ENCODE results near the gene BCAS3.

Gene BCAS3

GRCh38 chr17:61200339-61200715 lies 522.7 kb downstream of the BCAS3 start:
- CTCF ChIA-PET = no interaction called here
- TF ChIP-seq, protein P1, sequence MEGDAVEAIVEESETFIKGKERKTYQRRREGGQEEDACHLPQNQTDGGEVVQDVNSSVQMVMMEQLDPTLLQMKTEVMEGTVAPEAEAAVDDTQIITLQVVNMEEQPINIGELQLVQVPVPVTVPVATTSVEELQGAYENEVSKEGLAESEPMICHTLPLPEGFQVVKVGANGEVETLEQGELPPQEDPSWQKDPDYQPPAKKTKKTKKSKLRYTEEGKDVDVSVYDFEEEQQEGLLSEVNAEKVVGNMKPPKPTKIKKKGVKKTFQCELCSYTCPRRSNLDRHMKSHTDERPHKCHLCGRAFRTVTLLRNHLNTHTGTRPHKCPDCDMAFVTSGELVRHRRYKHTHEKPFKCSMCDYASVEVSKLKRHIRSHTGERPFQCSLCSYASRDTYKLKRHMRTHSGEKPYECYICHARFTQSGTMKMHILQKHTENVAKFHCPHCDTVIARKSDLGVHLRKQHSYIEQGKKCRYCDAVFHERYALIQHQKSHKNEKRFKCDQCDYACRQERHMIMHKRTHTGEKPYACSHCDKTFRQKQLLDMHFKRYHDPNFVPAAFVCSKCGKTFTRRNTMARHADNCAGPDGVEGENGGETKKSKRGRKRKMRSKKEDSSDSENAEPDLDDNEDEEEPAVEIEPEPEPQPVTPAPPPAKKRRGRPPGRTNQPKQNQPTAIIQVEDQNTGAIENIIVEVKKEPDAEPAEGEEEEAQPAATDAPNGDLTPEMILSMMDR (conservative IDR thresholded peaks at IDR 0.05; ENCODE audit: low read depth) = no peak
- no peak for DNase-seq (ENCODE audit: low spot score)
- H3K27ac ChIP-seq = no peak overlapping the region
- POLR2A ChIA-PET (ENCODE audit: low non-redundant PET) = no interaction called here

GRCh38 chr17:61201211-61201610 lies 523.6 kb downstream of the BCAS3 start:
- no peak for DNase-seq (ENCODE audit: low spot score)
- H3K27ac ChIP-seq = no peak overlapping the region
- CTCF ChIA-PET = no interaction called here
- POLR2A ChIA-PET (ENCODE audit: low non-redundant PET) = no interaction called here
- TF ChIP-seq, protein P1 (conservative IDR thresholded peaks at IDR 0.05; ENCODE audit: low read depth) = no peak

- no peak for DNase-seq (ENCODE audit: low spot score)
- TF ChIP-seq, protein P1 (conservative IDR thresholded peaks at IDR 0.05; ENCODE audit: low read depth) = no peak
- no peak overlapping the region for H3K27ac ChIP-seq
- POLR2A ChIA-PET (ENCODE audit: low non-redundant PET) = no interaction called here
- CTCF ChIA-PET = interaction anchor here (0.6 kb wide), 1 partner anchor 59 kb away, joined by 5 read pairs; no protein-coding TSS in a partner anchor
Measured at GRCh38 chr17:61202564-61202963, 524.9 kb downstream of the BCAS3 start.

DNA sequence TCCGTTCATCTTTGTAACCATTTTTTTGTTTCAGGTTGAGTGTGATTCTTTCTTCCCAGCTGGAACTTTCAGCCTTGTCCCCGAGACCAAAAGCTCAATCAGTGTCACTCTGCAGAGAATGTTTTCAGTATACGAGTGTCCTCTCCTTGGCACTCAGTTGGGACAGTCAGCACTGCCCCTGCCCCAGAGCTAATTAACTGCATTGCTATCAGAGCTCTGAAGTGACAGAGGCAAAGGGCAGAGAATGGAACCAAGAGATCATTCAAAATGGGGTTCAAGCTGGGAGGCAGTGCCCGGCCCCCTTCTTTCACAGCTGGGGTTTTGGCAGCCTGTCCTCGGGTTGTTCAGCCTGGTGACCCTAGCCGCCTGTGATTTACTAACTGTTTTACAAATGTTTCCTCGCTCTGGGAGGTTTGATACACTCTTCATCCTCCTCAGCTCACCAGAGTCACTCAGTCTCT lies 526.0 kb downstream of the BCAS3 start:
- no peak overlapping the region for H3K27ac ChIP-seq
- CTCF ChIA-PET = no interaction called here
- POLR2A ChIA-PET (ENCODE audit: low non-redundant PET) = no interaction called here
- TF ChIP-seq, protein P1 (conservative IDR thresholded peaks at IDR 0.05; ENCODE audit: low read depth) = no peak
- no peak for DNase-seq (ENCODE audit: low spot score)

DNA sequence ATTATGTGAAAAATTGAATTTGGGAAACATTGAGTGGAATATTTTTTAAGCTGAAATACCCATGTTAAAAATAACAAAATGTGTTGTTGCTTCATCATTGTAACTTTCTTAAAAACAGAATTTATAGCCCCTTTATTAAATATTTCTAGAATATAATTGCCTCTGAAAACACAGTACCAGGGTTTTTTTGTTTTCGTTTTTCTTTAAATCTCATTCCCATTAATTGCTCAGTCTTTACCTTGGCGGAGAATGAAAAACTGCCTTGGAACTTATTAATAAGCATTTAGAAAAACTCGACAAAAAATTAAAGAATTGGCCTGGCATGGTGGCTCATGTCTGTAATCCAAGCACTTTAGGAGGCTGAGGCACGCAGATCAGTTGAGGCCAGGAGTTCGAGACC lies 526.8 kb downstream of the BCAS3 start:
- ChIA-PET POLR2A (ENCODE audit: low non-redundant PET) (no interaction called here), CTCF (no interaction called here)
- no peak overlapping the region for H3K27ac ChIP-seq

GRCh38 chr17:61205401-61205800 lies 527.8 kb downstream of the BCAS3 start:
- CTCF ChIA-PET = no interaction called here
- POLR2A ChIA-PET (ENCODE audit: low non-redundant PET) = no interaction called here
- TF ChIP-seq, protein P1 (conservative IDR thresholded peaks at IDR 0.05; ENCODE audit: low read depth) = no peak

More for the DNA sequence above, 526.8 kb downstream of the BCAS3 start:
- no peak for DNase-seq (ENCODE audit: low spot score)
- TF ChIP-seq, protein P1 (conservative IDR thresholded peaks at IDR 0.05; ENCODE audit: low read depth) = no peak

GRCh38 chr17:61205931-61206330 lies 528.3 kb downstream of the BCAS3 start:
- no peak overlapping the region for H3K27ac ChIP-seq
- DNase-seq (ENCODE audit: low spot score) = no peak
- CTCF ChIA-PET = interaction anchor here (0.6 kb wide), 1 partner anchor 485 kb away, joined by 5 read pairs; no protein-coding TSS in a partner anchor
- TF ChIP-seq, protein P1 (conservative IDR thresholded peaks at IDR 0.05; ENCODE audit: low read depth) = no peak
- POLR2A ChIA-PET (ENCODE audit: low non-redundant PET) = no interaction called here

More at GRCh38 chr17:61205401-61205800, 527.8 kb downstream of the BCAS3 start:
- DNase-seq (ENCODE audit: low spot score) = no peak
- no peak overlapping the region for H3K27ac ChIP-seq

Measured in RWPE1 (cell line).